OCI-M2 (cell line): ENCODE results near the gene ARGLU1.

ENCODE experiments used
- DNase-seq: peaks from one replicate; lab custom pipeline; 2025; ENCODE audit not compliant: unreplicated experiment; lab: John Stamatoyannopoulos, UW

ARGLU1 gene

GRCh38 chr13:106503730-106504453 is 64.0 kb downstream of the ARGLU1 start:
- no peak for DNase-seq

DNA sequence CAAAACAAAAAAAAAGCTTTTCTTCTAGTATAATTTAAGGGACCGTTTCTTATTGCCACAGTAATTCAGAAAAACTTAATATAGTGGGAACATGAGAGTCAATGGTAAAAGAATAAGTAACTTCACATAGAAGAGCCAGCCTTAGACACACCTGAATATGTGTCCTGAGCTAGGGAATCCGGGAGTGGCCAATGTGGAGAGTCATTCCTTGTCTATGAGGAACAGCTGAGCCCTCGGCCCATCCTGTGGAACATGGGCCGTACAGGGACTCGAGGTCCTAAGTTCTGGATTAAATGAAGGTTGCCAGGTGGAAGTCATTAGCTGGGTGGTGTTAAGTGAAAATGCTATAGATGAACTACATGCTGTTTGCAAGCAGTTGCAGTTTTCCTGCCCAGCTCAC is 64.7 kb downstream of the ARGLU1 start:
- no peak for DNase-seq

- no peak for DNase-seq
Measured at GRCh38 chr13:106500445-106500844, 67.5 kb downstream of the ARGLU1 start.

DNA sequence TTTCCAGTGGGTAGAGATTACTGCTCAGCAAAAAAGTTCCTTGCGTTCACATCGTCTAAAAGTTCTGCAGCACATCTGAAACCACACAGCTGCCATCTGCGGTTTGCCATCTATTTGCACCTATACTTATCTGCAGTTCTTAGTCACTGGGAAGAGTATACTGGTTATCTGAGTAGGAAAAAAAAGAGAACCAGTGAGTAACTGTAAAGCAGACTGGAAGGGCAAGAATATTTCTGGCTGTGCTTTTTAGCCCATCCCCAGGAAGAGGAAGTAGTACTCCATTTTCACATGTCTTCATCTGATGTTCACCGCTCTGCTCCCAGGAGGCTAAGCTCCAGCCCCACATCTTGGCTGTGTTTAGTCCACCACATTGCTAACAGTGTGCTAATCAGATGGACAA is 68.0 kb downstream of the ARGLU1 start:
- DNase-seq, result peak; percentile 59

- no peak for DNase-seq
Measured at GRCh38 chr13:106499113-106499512, 68.8 kb downstream of the ARGLU1 start.

DNA sequence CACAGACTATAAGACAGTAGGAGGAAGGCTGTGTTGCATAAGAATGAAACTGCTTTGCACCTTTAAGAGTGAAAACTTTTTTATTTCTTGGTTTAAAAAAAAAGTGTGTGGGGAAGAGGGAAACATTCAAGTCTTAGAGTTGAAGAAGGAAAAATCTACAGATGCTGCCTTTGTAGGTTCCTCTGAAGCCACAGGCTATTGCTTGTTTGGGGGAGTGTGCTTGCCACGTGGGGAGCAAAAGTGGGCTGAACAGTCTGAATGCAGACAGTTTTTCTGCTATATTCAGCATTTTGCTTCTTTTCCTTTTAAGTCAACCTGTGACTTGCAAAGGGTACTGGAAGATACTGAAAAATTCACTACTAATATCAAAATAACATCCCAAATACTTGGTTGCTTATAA is 69.4 kb downstream of the ARGLU1 start:
- no peak for DNase-seq

GRCh38 chr13:106498158-106498557 is 69.8 kb downstream of the ARGLU1 start:
- no peak for DNase-seq

GRCh38 chr13:106497079-106497478 is 70.9 kb downstream of the ARGLU1 start:
- DNase-seq, result no peak

- no peak for DNase-seq
Measured at GRCh38 chr13:106496072-106496997, 71.6 kb downstream of the ARGLU1 start.

DNA sequence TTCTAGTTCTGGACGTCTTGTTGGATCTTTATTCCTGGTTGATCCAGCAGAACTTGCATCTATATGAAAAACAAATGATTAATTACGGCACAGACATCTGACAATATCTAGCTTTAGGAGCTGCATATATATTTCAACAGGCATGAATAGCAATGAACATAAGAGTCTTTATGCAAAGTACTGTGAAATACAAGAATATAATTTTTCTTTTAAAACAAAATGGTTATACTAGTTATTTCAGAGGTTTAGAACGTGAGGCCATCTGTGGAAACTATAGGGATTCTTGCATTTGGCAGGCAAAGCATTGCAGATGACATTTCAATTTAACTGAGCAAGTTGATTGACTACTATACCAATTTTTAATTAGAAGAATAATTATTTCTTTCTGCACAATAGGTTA is 73.0 kb downstream of the ARGLU1 start:
- DNase-seq, result no peak

DNA sequence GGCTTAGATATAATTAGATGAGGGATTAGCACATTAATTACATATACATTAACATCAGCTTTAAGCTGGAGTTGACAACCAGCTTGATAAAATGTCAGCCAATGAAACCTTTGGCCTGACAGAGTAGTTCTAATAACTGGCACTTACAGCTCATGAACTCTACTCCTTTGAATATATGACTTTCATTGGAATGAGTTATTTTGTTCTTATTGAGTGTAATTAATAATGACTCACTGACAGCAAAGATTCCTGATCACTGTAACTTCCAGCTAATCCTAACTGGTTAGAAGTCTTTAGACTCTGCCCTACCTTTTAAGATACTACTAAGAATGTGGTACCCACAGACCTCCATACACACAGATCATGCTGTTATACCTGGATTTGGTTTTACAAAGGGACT is 73.4 kb downstream of the ARGLU1 start:
- no peak for DNase-seq

DNA sequence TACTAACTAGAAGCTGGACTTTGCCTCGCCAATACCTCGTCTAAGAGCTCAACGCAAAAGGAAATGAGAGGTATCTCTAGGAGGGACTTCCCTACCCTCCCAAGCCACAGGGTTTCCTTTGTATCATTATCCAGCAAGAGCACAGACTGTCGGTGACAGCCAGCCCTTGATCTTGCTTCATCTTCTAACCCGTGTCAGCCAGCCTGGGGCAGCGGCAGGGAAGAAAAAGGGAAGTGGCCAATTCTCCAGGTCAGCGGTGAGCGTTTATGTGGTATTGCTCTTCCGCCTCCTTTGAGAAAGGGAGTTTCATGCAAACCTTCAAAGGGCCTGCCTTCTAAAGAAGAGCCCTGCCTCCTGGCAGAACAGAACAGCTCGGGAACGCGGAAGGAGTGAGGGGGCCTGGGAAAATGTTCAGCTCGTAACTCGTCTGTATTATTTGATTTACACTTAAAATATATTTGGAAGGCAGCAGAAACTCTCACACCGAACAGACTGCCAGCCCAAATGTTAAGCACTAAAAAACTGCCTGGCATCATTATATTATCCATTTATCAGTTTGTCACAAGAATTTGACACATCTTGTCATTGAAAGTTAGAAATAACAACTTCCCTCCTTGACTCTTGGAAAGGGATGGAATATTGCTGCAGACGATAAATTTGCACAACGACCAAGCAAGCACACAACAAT is 74.3 kb downstream of the ARGLU1 start:
- no peak for DNase-seq

DNA sequence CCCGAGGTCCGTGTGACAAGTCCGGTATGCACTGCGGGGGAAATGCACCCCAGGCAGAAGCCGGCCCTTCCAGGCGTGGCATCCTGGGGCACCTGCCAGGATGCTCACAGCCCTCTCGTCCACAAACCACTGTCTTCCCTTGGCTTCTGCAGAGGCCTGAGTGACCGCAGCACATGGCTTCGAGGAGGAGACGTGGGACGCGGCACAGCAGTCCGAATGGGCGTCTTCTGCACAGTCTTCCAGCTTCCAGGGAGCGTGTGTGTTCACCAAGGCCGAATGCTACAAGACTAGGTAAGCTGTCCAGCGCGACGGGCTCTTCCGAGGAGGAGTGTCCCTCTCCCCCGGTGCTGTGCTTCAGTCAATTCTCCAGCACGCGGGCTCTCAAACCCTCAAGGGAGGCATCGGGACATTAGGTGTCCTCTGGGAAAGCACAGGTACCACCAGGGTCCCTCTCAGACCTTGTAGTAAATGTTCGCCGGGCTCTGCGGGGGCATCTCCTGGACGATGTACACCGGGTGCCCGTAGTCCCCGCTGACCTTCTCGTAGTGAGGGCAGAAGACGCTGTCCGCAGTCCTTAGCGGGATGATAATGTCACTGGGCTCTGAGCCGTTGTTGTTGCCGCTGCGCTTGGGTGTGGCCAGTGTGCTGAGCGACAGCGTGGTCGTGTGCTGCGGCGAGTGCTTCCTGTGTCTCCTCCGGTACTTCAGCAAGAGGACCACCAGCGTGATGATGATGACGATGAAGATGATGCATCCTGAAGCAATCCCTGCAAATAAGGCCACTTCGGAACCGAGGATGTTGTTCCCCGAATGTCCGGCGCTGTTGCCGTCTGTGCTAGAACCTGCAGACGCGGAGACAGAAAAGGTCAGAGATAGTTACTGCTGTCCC is 75.1 kb downstream of the ARGLU1 start:
- no peak for DNase-seq

DNA sequence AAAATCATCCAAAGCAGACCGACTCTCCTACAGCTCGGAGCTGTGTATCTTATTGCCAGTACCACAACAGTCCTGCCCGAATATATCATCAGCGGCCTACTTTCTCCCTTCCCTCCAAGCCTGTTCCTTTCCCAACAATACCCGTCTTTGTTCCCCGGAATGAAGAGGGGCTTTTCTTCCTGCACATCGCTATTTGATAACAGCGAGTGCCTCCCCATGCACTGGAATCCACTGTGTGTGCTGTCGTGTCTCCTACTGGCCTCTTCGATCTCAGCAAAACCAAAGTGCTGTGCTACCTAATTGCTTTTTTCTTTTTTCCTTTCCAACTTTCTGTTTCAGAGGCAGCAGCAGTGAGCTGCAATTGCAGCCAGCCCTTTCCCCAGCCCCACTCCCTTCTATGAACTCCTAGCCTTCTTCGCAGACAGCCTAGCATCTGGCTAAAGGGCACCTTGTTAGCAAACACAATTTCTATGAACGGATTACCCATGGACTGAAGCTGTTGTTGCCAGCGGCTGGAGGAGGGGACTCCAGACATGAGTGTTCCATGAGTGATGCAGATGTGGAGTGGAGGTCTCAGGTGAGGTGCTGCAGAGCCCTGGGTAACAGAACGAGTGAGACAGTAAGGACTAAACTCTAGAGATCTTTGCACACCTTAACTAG is 75.9 kb downstream of the ARGLU1 start:
- no peak for DNase-seq
